Mesothelial cell of epicardium (in vitro differentiated cells): ENCODE results near the gene TRIP10. TPM values are rescaled to one million over a fixed set of nuclear protein-coding genes. Genes with fewer than 3 reads are reported as not detected.

Experiments
- DNase-seq, 2 experiments: peaks; one replicate each; pipeline ENCODE4 v3.0.0; 2021; ENCODE audit warnings: low spot score in 2 of 2; ENCODE audit not compliant: unreplicated experiment in 2 of 2
- H3K27ac Mint-ChIP-seq: 2 replicates; pipeline ENCODE4 v1.8.0; 2021; ENCODE audit warnings: mixed read lengths
- H3K27me3 Mint-ChIP-seq: 2 replicates; pipeline ENCODE4 v1.8.0; 2021; ENCODE audit warnings: low read depth, mixed read lengths
- H3K36me3 Mint-ChIP-seq: 2 replicates; pipeline ENCODE4 v1.8.0; 2021; ENCODE audit warnings: mixed read lengths
- H3K4me1 Mint-ChIP-seq: 2 replicates; pipeline ENCODE4 v1.8.0; 2021; ENCODE audit warnings: mixed read lengths
- H3K4me3 Mint-ChIP-seq: 2 replicates; pipeline ENCODE4 v1.8.0; 2021; ENCODE audit warnings: mild to moderate bottlenecking, moderate library complexity, mixed read lengths
- H3K9me3 Mint-ChIP-seq: 2 replicates; pipeline ENCODE4 v1.8.0; 2021; ENCODE audit warnings: mixed read lengths
- CTCF ChIP-seq: fragments of 200-600 bp; sonication (generic); IDR thresholded peaks from one replicate; pipeline ENCODE4 v1.5.0; 2021; ENCODE audit warnings: antibody characterized with exemption; ENCODE audit not compliant: unreplicated experiment
- total RNA-seq: library from RNA; stranded (reverse); gene quantifications from 3 replicates; pipeline ENCODE4 v1.2.1, GENCODE V29; 2021

TRIP10 gene
- total RNA-seq, 1 donor from 2014 or later = 73.2 TPM

DNA sequence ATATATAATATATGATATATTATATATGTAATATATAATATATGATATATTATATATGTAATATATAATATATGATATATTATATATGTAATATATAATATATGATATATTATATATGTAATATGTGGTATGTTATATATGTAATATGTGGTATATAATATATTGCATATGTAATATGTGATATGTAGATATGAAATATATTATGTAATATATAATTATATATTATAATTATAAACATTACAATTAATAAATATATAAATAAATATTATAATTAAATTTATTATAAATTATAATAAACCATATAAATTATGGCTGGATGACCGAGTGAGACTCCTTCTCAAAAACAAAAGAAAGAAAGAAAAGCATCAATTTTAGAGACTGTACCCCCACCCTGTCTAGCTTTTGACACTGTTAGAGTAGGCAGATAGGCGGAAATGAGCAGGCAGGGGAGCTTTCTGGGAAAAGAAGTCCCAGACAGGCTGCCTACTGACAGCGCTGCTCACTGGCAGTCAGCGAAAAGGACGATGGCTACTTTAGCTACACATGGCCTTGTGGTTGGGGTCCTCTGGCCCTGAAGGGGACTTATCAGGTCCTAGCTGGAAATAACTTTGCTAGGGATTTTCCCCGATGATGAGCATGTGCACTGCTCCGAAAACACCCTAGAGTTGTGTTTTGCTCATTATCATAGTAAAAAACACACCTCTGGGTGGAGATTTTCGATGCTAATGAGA is 38.7 kb upstream of the TRIP10 start:
- H3K27ac Mint-ChIP-seq = no peak overlapping the region
- DNase-seq = no peak
- TF ChIP-seq CTCF = no peak

GRCh38 chr19:6705931-6706632 is 33.4 kb upstream of the TRIP10 start:
- H3K36me3 Mint-ChIP-seq = no peaks in the 10 kb centered on the region
- H3K4me3 Mint-ChIP-seq = no peak overlapping the region
- H3K27me3 Mint-ChIP-seq = peaks cover 33% of the 10 kb centered on the region
- TF ChIP-seq CTCF = no peak
- no peaks in the 10 kb centered on the region for H3K9me3 Mint-ChIP-seq
- DNase-seq = no peak
- H3K27ac Mint-ChIP-seq = no peak overlapping the region
- no peaks in the 10 kb centered on the region for H3K4me1 Mint-ChIP-seq

More for the DNA sequence above, 38.7 kb upstream of the TRIP10 start:
- Mint-ChIP-seq H3K9me3 (no peaks in the 10 kb centered on the region), H3K4me3 (no peak overlapping the region), H3K4me1 (no peaks in the 10 kb centered on the region), H3K36me3 (no peaks in the 10 kb centered on the region), H3K27me3 (peaks cover 2% of the 10 kb centered on the region)

- Mint-ChIP-seq H3K9me3 (no peaks in the 10 kb centered on the region), H3K27me3 (peaks cover 39% of the 10 kb centered on the region), H3K4me1 (no peaks in the 10 kb centered on the region), H3K4me3 (no peak overlapping the region), H3K36me3 (no peaks in the 10 kb centered on the region), H3K27ac (no peak overlapping the region)
- no peak for DNase-seq
- TF ChIP-seq CTCF = no peak
Observed at GRCh38 chr19:6706633-6706958, 32.9 kb upstream of the TRIP10 start.

DNA sequence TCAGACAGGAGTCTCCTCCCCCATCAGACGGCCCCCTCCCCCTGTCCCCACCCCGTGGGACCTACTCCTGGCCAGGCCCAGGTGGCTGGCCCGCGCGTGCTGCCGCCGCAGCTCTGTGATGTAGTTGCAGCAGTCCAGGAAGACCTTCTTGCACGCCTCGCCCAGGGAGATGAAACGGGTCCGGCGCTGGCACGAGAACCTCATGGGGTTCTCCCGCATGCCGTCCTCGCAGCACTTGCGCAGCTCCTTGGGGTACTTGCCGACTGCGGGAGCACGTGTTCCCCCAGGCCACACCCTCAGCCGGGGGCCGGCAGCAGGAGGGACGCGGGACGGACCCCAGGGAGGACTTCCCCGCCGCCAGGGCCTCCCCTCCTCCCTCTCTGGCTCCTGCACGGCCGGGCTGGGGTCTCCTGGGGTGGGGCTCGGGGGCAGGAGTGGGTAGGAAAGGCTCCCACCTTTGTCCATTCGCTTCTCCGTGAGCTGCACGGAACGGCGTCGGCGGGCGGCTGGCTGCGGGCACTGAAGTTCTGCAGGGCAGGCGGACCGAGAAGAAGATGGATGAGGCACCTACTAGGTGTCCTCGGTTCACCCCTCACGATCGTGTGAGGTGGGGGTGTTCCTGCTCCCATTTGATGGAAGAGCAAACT is 32.3 kb upstream of the TRIP10 start:
- no peaks in the 10 kb centered on the region for H3K36me3 Mint-ChIP-seq
- H3K4me1 Mint-ChIP-seq = no peaks in the 10 kb centered on the region
- H3K27ac Mint-ChIP-seq = no peak overlapping the region
- H3K4me3 Mint-ChIP-seq = no peak overlapping the region
- no peak for TF ChIP-seq CTCF
- no peak for DNase-seq
- peaks cover 44% of the 10 kb centered on the region for H3K27me3 Mint-ChIP-seq
- H3K9me3 Mint-ChIP-seq = no peaks in the 10 kb centered on the region

DNA sequence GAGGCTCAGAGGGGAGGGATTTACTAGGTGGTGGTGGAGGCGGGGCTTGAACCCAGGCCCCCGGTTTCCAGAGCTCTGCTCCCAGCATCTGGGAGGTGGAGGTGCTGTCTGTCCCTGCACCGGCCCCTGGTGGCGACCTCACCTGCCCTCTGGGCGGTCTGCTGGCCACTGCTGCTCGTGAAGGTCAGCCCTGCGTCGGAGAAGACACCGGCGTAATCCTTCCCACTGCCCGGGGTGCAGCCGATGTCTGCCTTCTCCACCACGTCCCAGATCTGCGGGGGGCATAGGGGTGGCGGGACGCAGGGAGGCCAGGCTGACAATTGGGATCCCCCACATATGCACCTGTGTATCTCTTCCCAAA is 31.8 kb upstream of the TRIP10 start:
- DNase-seq = no peak
- no peaks in the 10 kb centered on the region for H3K4me1 Mint-ChIP-seq
- TF ChIP-seq CTCF = no peak
- H3K9me3 Mint-ChIP-seq = no peaks in the 10 kb centered on the region
- H3K27ac Mint-ChIP-seq = no peak overlapping the region
- H3K4me3 Mint-ChIP-seq = no peak overlapping the region
- H3K36me3 Mint-ChIP-seq = no peaks in the 10 kb centered on the region
- peaks cover 49% of the 10 kb centered on the region for H3K27me3 Mint-ChIP-seq
